H1 (cell line): Measurements from ENCODE around the gene TMEM165. TPM values are rescaled to one million over a fixed set of nuclear protein-coding genes. Genes with fewer than 3 reads are reported as not detected.

ENCODE experiments used
- CTCF ChIA-PET: fragments of 300-600 bp; sonication (Branson Sonifier 250); formaldehyde crosslinking; loops from one replicate; lab custom pipeline; 2021; ENCODE audit not compliant: partially characterized antibody; lab: Charles Lee
- POLR2A ChIA-PET: fragments of 300-600 bp; sonication (Branson Sonifier 250); formaldehyde crosslinking; loops from one replicate; lab custom pipeline; 2021; ENCODE audit warnings: inconsistent platforms; ENCODE audit not compliant: partially characterized antibody; lab: Charles Lee
- DNase-seq, 2 experiments: peaks; one replicate each; pipeline versions ENCODE4 v3.0.0 to v3.0.0-alpha.2; 2010 to 2022; ENCODE audit warnings: low spot score in 2 of 2, low read depth in 1 of 2, mixed read lengths in 1 of 2
- FAIRE-seq: peaks from 2 replicates; lab custom pipeline; 2011; peaks lifted over from hg19 to GRCh38; lab: Jason Lieb, UNC
- H2AFZ ChIP-seq: 2 replicates; pipeline ENCODE4 v1.8.1; 2012; ENCODE audit warnings: low read length, inconsistent platforms
- H2AK5ac ChIP-seq: 2 replicates; pipeline ENCODE4 v1.6.1; 2013; ENCODE audit warnings: low read depth, low read length
- H2BK120ac ChIP-seq: replicated peaks from 2 replicates; pipeline ENCODE3; 2013; ENCODE audit warnings: low read depth, low read length, inconsistent platforms
- H2BK12ac ChIP-seq: 2 replicates; pipeline ENCODE4 v1.6.1; 2013; ENCODE audit warnings: low read depth, low read length
- H2BK15ac ChIP-seq: 2 replicates; pipeline ENCODE4 v1.6.1; 2013; ENCODE audit warnings: low read length
- H2BK20ac ChIP-seq: 2 replicates; pipeline ENCODE4 v1.6.1; 2013; ENCODE audit warnings: low read length
- H2BK5ac ChIP-seq: 2 replicates; pipeline ENCODE4 v1.6.1; 2013; ENCODE audit warnings: low read depth, low read length
- H3K14ac ChIP-seq: 2 replicates; pipeline ENCODE4 v1.6.1; 2013; ENCODE audit warnings: inconsistent platforms; ENCODE audit not compliant: insufficient read length
- H3K18ac ChIP-seq: 2 replicates; pipeline ENCODE4 v1.6.1; 2013; ENCODE audit warnings: low read length; ENCODE audit errors: extremely low read depth
- H3K23ac ChIP-seq: 2 replicates; pipeline ENCODE4 v1.6.1; 2013; ENCODE audit warnings: inconsistent platforms; ENCODE audit not compliant: insufficient read length
- H3K23me2 ChIP-seq: 2 replicates; pipeline ENCODE4 v1.6.1; 2013; ENCODE audit warnings: low read depth, low read length
- H3K27ac ChIP-seq: 2 replicates; pipeline ENCODE4 v1.6.1; 2011; ENCODE audit warnings: low read depth, low read length, inconsistent platforms
- H3K27me3 ChIP-seq, 4 experiments: replicated peaks in 1 of 4; 1 replicate in 1 of 4; 2 replicates in 3 of 4; pipeline versions ENCODE4 v1.6.1 to v1.8.1; 2011 to 2013; ENCODE audit warnings: low read length in 3 of 4, mild to moderate bottlenecking in 3 of 4, inconsistent platforms in 2 of 4, mixed read lengths in 2 of 4, moderate library complexity in 1 of 4; ENCODE audit not compliant: control insufficient read depth in 3 of 4, insufficient read depth in 3 of 4; ENCODE audit errors: extremely low read depth in 1 of 4
- H3K36me3 ChIP-seq, 4 experiments: 2 replicates each; pipeline versions ENCODE4 v1.6.1 to v1.8.1; 2011 to 2013; ENCODE audit warnings: mild to moderate bottlenecking in 4 of 4, low read length in 3 of 4, moderate library complexity in 2 of 4, control low read depth in 1 of 4, inconsistent platforms in 1 of 4; ENCODE audit not compliant: insufficient read depth in 4 of 4, control insufficient read depth in 2 of 4
- H3K4ac ChIP-seq: replicated peaks from 2 replicates; pipeline ENCODE3; 2013; ENCODE audit warnings: low read length, low read depth, mixed read lengths, inconsistent platforms; ENCODE audit not compliant: insufficient read length
- H3K4me1 ChIP-seq, 4 experiments: replicated peaks in 1 of 4; 1 replicate in 1 of 4; 2 replicates in 3 of 4; pipeline versions ENCODE4 v1.6.1 to v1.8.1; 2011 to 2013; ENCODE audit warnings: low read length in 3 of 4, inconsistent platforms in 2 of 4, mixed read lengths in 1 of 4; ENCODE audit not compliant: insufficient read depth in 4 of 4, control insufficient read depth in 3 of 4
- H3K4me2 ChIP-seq, 2 experiments: 2 replicates each; pipeline versions ENCODE4 v1.6.1 to v1.8.1; 2011 to 2013; ENCODE audit warnings: low read depth in 2 of 2, low read length in 2 of 2, control low read depth in 1 of 2, inconsistent platforms in 1 of 2, mild to moderate bottlenecking in 1 of 2; ENCODE audit not compliant: insufficient read depth in 1 of 2
- H3K4me3 ChIP-seq, 4 experiments: fragments of 200-600, 300-600 bp in 1 of 4; sonication (generic), shearing (Covaris generic), sonication (Bioruptor Twin) in 1 of 4; 2 replicates each; pipeline versions ENCODE4 v1.5.1 to v1.8.1; 2011 to 2016; ENCODE audit warnings: low read length in 4 of 4, low read depth in 3 of 4, control low read depth in 2 of 4, inconsistent platforms in 2 of 4, mild to moderate bottlenecking in 2 of 4, mixed read lengths in 1 of 4, moderate library complexity in 1 of 4; ENCODE audit not compliant: insufficient read depth in 2 of 4; ENCODE audit errors: extremely low read depth in 1 of 4
- H3K56ac ChIP-seq: replicated peaks from 2 replicates; pipeline ENCODE3; 2013; ENCODE audit warnings: low read depth, mild to moderate bottlenecking, mixed read lengths, low read length, inconsistent platforms; ENCODE audit not compliant: insufficient read length
- H3K79me1 ChIP-seq: 2 replicates; pipeline ENCODE4 v1.6.1; 2013; ENCODE audit warnings: low read depth, low read length, control low read depth
- H3K79me2 ChIP-seq, 2 experiments: 2 replicates each; pipeline versions ENCODE4 v1.6.1 to v1.8.1; 2012 to 2013; ENCODE audit warnings: low read length in 2 of 2, mild to moderate bottlenecking in 2 of 2, inconsistent platforms in 1 of 2; ENCODE audit not compliant: insufficient read depth in 2 of 2, control insufficient read depth in 1 of 2
- H3K9ac ChIP-seq, 4 experiments: replicated peaks in 1 of 4; 1 replicate in 1 of 4; 2 replicates in 3 of 4; pipeline versions ENCODE4 v1.6.1 to v1.8.1; 2011 to 2013; ENCODE audit warnings: low read depth in 3 of 4, low read length in 3 of 4, control low read depth in 2 of 4, mild to moderate bottlenecking in 2 of 4, moderate library complexity in 2 of 4, inconsistent platforms in 1 of 4; ENCODE audit errors: extremely low read depth in 1 of 4
- H3K9me3 ChIP-seq, 2 experiments: 2 replicates each; pipeline versions ENCODE4 v1.6.1 to v1.8.1; 2012 to 2013; ENCODE audit warnings: mild to moderate bottlenecking in 2 of 2, moderate library complexity in 2 of 2, control low read depth in 1 of 2, inconsistent platforms in 1 of 2, low read depth in 1 of 2, low read length in 1 of 2, mixed read lengths in 1 of 2; ENCODE audit not compliant: insufficient read depth in 2 of 2
- H4K20me1 ChIP-seq, 2 experiments: replicated peaks in 1 of 2; 2 replicates each; pipeline versions ENCODE3 to v1.8.1; 2011 to 2013; ENCODE audit warnings: inconsistent platforms in 2 of 2, low read length in 2 of 2, mild to moderate bottlenecking in 1 of 2; ENCODE audit not compliant: insufficient read depth in 2 of 2, control insufficient read depth in 1 of 2
- H4K5ac ChIP-seq: 2 replicates; pipeline ENCODE4 v1.6.1; 2013; ENCODE audit warnings: low read length, low read depth, mixed read lengths, inconsistent platforms; ENCODE audit not compliant: insufficient read length
- H4K8ac ChIP-seq: 2 replicates; pipeline ENCODE4 v1.8.0; 2013; ENCODE audit warnings: mild to moderate bottlenecking, moderate library complexity, low read length, inconsistent platforms; ENCODE audit not compliant: insufficient read depth; ENCODE audit errors: extremely low read depth
- H4K91ac ChIP-seq: replicated peaks from 2 replicates; pipeline ENCODE3; 2013; ENCODE audit warnings: low read length, mixed read lengths, inconsistent platforms; ENCODE audit not compliant: insufficient read length
- CHD2 ChIP-seq: IDR thresholded peaks from 2 replicates; pipeline ENCODE4 v1.6.1; 2012; ENCODE audit warnings: low read length, improper control_type of control experiment
- KDM4A ChIP-seq: IDR thresholded peaks from one replicate; pipeline ENCODE4 v1.7.1; 2012; ENCODE audit warnings: low read depth, mild to moderate bottlenecking, moderate library complexity, low read length, inconsistent platforms; ENCODE audit not compliant: severe bottlenecking
- RBBP5 ChIP-seq: IDR thresholded peaks from 2 replicates; pipeline ENCODE4 v1.7.1; 2012; ENCODE audit warnings: low read depth, mild to moderate bottlenecking, inconsistent platforms, low read length, moderate library complexity, borderline replicate concordance
- RNF2 ChIP-seq: fragments of 200-900, 300-1000 bp; sonication (generic); IDR thresholded peaks from 2 replicates; pipeline ENCODE4 v1.7.1; 2016; ENCODE audit warnings: borderline replicate concordance, low read depth, mild to moderate bottlenecking, antibody characterized with exemption, low read length; ENCODE audit not compliant: poor library complexity, severe bottlenecking; ENCODE audit errors: missing control alignments
- RXRA ChIP-seq: IDR thresholded peaks from 2 replicates; pipeline ENCODE4 v1.6.1; 2011; ENCODE audit warnings: low read depth, mild to moderate bottlenecking, low read length, moderate library complexity; ENCODE audit not compliant: insufficient read depth
- SIX5 ChIP-seq: IDR thresholded peaks from 2 replicates; pipeline ENCODE4 v1.6.1; 2011; ENCODE audit warnings: mild to moderate bottlenecking, low read depth, low read length
- SP1 ChIP-seq: IDR thresholded peaks from 2 replicates; pipeline ENCODE4 v1.6.1; 2011; ENCODE audit warnings: low read depth, low read length
- WGBS, 2 experiments: shearing (Covaris generic) in 1 of 2; methylation state at CpG; one replicate each; pipeline versions ENCODE4 v1.1.6 to v1.1.7; 2013 to 2015; ENCODE audit warnings: low lambda C conversion rate in 2 of 2, mixed read lengths in 2 of 2, inconsistent platforms in 1 of 2, low coverage in 1 of 2, missing lambda C conversion rate in 1 of 2; ENCODE audit not compliant: insufficient replicate concordance in 2 of 2, insufficient coverage in 1 of 2, insufficient read length in 1 of 2; ENCODE audit errors: extremely low coverage in 1 of 2, missing lambda C conversion rate in 1 of 2; 5-methylcytosine and 5-hydroxymethylcytosine counted together
- polyA plus RNA-seq, 7 experiments: library from polyadenylated mRNA; depleted of rRNA in 3 of 7; stranded (reverse) in 5 of 7; unstranded in 2 of 7; fragments of >200 nt in 5 of 7; fragments of 200-250 nt in 2 of 7; gene quantifications; 1 replicate in 5 of 7; 2 replicates in 1 of 7; 4 replicates in 1 of 7; pipeline versions ENCODE4 v1.2.1 to v1.2.3, GENCODE V29; 2011 to 2013; ENCODE audit warnings: missing spikeins in 2 of 7, mixed read lengths in 2 of 7
- total RNA-seq: library from RNA; stranded (reverse); fragmentation: NEBNext Ultra II Directional; extraction: Animal tissue kit (Norgen Biotek cat#: 25700); gene quantifications from 2 replicates; pipeline ENCODE4 v1.2.1, GENCODE V29; 2021
- TF ChIP-seq, protein P1 (sequence below): IDR thresholded peaks from 2 replicates; pipeline ENCODE4 v1.6.1; 2012; ENCODE audit warnings: inconsistent platforms
- TF ChIP-seq, protein P2 (sequence below): IDR thresholded peaks from 2 replicates; pipeline ENCODE4 v1.6.1; 2012; ENCODE audit warnings: low read length, inconsistent platforms
- TF ChIP-seq, protein P3 (sequence below): IDR thresholded peaks from 2 replicates; pipeline ENCODE4 v1.6.1; 2012; ENCODE audit warnings: inconsistent platforms

Gene TMEM165
- total and polyA plus RNA-seq, 2 of the 8 experiments (the other 6 are each of a cell fraction or from before 2014, with no cell fraction given) = 85.5 to 125 TPM

DNA sequence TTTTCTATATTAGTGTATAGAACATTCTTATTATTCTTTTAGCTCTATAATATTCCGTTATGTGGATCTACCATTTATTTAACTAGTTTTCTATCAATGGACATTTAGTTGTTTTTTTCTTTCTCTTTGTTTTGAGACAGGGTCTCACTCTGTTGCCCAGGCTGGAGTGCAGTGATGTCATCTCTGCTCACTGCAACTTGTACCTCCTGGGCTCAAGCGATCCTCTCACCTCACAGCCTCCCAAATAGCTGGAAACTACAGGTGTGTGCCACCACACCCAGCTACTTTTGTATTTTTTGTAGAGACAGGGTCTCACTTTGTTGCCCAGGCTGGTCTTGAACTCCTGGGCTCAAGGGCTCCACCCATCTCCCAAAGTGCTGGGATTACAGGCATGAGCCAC, 10.8 kb downstream of the TMEM165 start:
- peaks cover 0 to 3% (median under 1%) of the 10 kb centered on the region in 4 experiments; a peak in 2 of 7 replicates for H3K4me1 ChIP-seq
- H3K9me3 ChIP-seq = no peaks in the 10 kb centered on the region
- no peak overlapping the region for H3K56ac ChIP-seq
- POLR2A ChIA-PET = interaction anchor here (1.2 to 1.5 kb wide), 2 partner anchors 10 to 11 kb away, joined by 4 read pairs; no protein-coding TSS in a partner anchor
- no peak overlapping the region for H2BK12ac ChIP-seq
- H3K9ac ChIP-seq = no peak overlapping the region
- no peak for FAIRE-seq
- no peak for DNase-seq
- H3K18ac ChIP-seq = no peak overlapping the region
- no peak overlapping the region for H4K91ac ChIP-seq
- no peak overlapping the region for H2BK5ac ChIP-seq
- CTCF ChIA-PET = interaction anchor here (1.4 to 2.3 kb wide), 3 partner anchors 10 to 434 kb away, joined by 3 to 6 read pairs (median 6); no protein-coding TSS in a partner anchor
- H2AK5ac ChIP-seq = no peak overlapping the region
- no peak overlapping the region for H2AFZ ChIP-seq
- no peak overlapping the region for H2BK120ac ChIP-seq
- H3K79me1 ChIP-seq = peaks cover 6% of the 10 kb centered on the region
- no peak overlapping the region for H3K4me2 ChIP-seq
- no peak overlapping the region for H3K4ac ChIP-seq
- peaks cover 2 to 43% (median 14%) of the 10 kb centered on the region in 4 experiments; a peak in 6 of 8 replicates for H3K36me3 ChIP-seq
- no peak overlapping the region for H2BK20ac ChIP-seq
- no peak overlapping the region for H2BK15ac ChIP-seq
- H4K8ac ChIP-seq = no peak overlapping the region
- WGBS, 2 experiments = 95% methylated on average over 2 of the region's 2 CpGs; no CpG with 5 or more reads in 1 of the 2 experiments
- H3K14ac ChIP-seq = no peak overlapping the region
- H4K5ac ChIP-seq = no peak overlapping the region
- no peak overlapping the region for H3K4me3 ChIP-seq
- H3K27me3 ChIP-seq = no peaks in the 10 kb centered on the region
- no peak overlapping the region for H3K23ac ChIP-seq
- H3K79me2 ChIP-seq = peaks cover 12 to 93% of the 10 kb centered on the region in 2 experiments
- H3K27ac ChIP-seq = no peak overlapping the region
- H4K20me1 ChIP-seq = peaks cover 16 to 18% of the 10 kb centered on the region in 2 experiments
- H3K23me2 ChIP-seq = no peaks in the 10 kb centered on the region
- TF ChIP-seq RNF2 (no peak), RXRA (no peak), SIX5 (no peak), SP1 (no peak), CHD2 (no peak), RBBP5 (no peak), KDM4A (no peak)
- TF ChIP-seq, protein P1, sequence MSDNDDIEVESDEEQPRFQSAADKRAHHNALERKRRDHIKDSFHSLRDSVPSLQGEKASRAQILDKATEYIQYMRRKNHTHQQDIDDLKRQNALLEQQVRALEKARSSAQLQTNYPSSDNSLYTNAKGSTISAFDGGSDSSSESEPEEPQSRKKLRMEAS = no peak
- TF ChIP-seq, protein P2, sequence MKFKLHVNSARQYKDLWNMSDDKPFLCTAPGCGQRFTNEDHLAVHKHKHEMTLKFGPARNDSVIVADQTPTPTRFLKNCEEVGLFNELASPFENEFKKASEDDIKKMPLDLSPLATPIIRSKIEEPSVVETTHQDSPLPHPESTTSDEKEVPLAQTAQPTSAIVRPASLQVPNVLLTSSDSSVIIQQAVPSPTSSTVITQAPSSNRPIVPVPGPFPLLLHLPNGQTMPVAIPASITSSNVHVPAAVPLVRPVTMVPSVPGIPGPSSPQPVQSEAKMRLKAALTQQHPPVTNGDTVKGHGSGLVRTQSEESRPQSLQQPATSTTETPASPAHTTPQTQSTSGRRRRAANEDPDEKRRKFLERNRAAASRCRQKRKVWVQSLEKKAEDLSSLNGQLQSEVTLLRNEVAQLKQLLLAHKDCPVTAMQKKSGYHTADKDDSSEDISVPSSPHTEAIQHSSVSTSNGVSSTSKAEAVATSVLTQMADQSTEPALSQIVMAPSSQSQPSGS = no peak
- TF ChIP-seq, protein P3, sequence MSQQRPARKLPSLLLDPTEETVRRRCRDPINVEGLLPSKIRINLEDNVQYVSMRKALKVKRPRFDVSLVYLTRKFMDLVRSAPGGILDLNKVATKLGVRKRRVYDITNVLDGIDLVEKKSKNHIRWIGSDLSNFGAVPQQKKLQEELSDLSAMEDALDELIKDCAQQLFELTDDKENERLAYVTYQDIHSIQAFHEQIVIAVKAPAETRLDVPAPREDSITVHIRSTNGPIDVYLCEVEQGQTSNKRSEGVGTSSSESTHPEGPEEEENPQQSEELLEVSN = no peak
